Panc1 (cell line): Measurements from ENCODE around the gene OVOL3. TPM values are rescaled to one million over a fixed set of nuclear protein-coding genes. Genes with fewer than 3 reads are reported as not detected.

Experiments
- ATAC-seq: fragments of 200-7000 bp; cut with Tn5 transposase; 2 replicates; pipeline ENCODE4 v1.9.1; 2020; ENCODE audit warnings: mild to moderate bottlenecking, moderate library complexity
- BruUV-seq: library from RNA; stranded (reverse); fragments of 400-500 nt; replicated peaks from 2 replicates; lab custom pipeline; 2021; lab: Mats Ljungman, UMichigan
- CTCF ChIA-PET: fragments of 300-600 bp; sonication (Branson Sonifier 250); formaldehyde crosslinking; loops from one replicate; lab custom pipeline; 2022; ENCODE audit warnings: antibody characterized with exemption; lab: Charles Lee
- POLR2A ChIA-PET: fragments of 300-600 bp; sonication (Branson Sonifier 250); formaldehyde crosslinking; loops from one replicate; lab custom pipeline; 2022; ENCODE audit warnings: antibody characterized with exemption; lab: Charles Lee
- DNase-seq: peaks from one replicate; pipeline ENCODE4 v3.0.0-alpha.2; 2010; ENCODE audit warnings: low read depth, low spot score
- H3K27ac ChIP-seq: 2 replicates; pipeline ENCODE4 v1.5.1; 2011; ENCODE audit warnings: mild to moderate bottlenecking, low read length, inconsistent platforms
- H3K27me3 ChIP-seq: fragments of 200-500 bp; sonication (Bioruptor generic); 2 replicates; pipeline ENCODE4 v1.6.0; 2014; ENCODE audit warnings: low read length, inconsistent platforms; ENCODE audit not compliant: control insufficient read depth, insufficient read depth
- H3K36me3 ChIP-seq: fragments of 200-500 bp; sonication (Bioruptor generic); 2 replicates; pipeline ENCODE4 v1.5.1; 2014; ENCODE audit warnings: inconsistent platforms, mild to moderate bottlenecking, low read length, moderate library complexity; ENCODE audit not compliant: control insufficient read depth, insufficient read depth
- H3K4me1 ChIP-seq: 2 replicates; pipeline ENCODE4 v1.5.1; 2011; ENCODE audit warnings: inconsistent platforms, mild to moderate bottlenecking, low read length, moderate library complexity; ENCODE audit not compliant: control insufficient read depth, insufficient read depth
- H3K4me3 ChIP-seq, 2 experiments: 2 replicates each; pipeline ENCODE4 v1.5.1; 2011 to 2012; ENCODE audit warnings: low read depth in 2 of 2, low read length in 2 of 2, mild to moderate bottlenecking in 2 of 2, inconsistent platforms in 1 of 2, moderate library complexity in 1 of 2
- H3K9me3 ChIP-seq: fragments of 200-500 bp; sonication (Bioruptor generic); 2 replicates; pipeline ENCODE4 v1.5.1; 2014; ENCODE audit warnings: low read depth, mild to moderate bottlenecking, inconsistent platforms, low read length, moderate library complexity; ENCODE audit not compliant: control insufficient read depth, insufficient read depth
- POLR2AphosphoS5 ChIP-seq: IDR thresholded peaks from 2 replicates; pipeline ENCODE4 v1.6.1; 2012; ENCODE audit warnings: mild to moderate bottlenecking, low read depth, low read length, moderate library complexity
- REST ChIP-seq, 2 experiments: IDR thresholded peaks; 2 replicates each; pipeline ENCODE4 v1.6.1; 2011 to 2012; ENCODE audit warnings: low read depth in 2 of 2, control low read depth in 1 of 2, low read length in 1 of 2, mild to moderate bottlenecking in 1 of 2, moderate library complexity in 1 of 2; ENCODE audit not compliant: insufficient read depth in 1 of 2
- SIN3A ChIP-seq: IDR thresholded peaks from 2 replicates; pipeline ENCODE4 v1.6.1; 2012; ENCODE audit warnings: low read depth, mild to moderate bottlenecking, low read length, moderate library complexity, borderline replicate concordance; ENCODE audit not compliant: insufficient read depth
- TCF7L2 ChIP-seq: IDR thresholded peaks from 2 replicates; pipeline ENCODE4 v1.6.1; 2011; ENCODE audit warnings: mild to moderate bottlenecking, low read depth, low read length, inconsistent platforms
- in situ Hi-C: cut with HindIII; loops from 2 replicates; pipeline ENCODE4 v1.10.0; 2016; ENCODE audit warnings: low sequenced_read_pairs, low pct_unique_long_range_greater_than_20kb
- intact Hi-C: fragments of 100-400 bp; cut with micrococcal nuclease; formaldehyde crosslinking; loops from one replicate; pipeline ENCODE4 v1.10.0; 2022; ENCODE audit not compliant: unreplicated experiment
- total RNA-seq: library from RNA; stranded (reverse); gene quantifications from one replicate; pipeline ENCODE4 v1.2.1, GENCODE V29; 2021; ENCODE audit not compliant: unreplicated experiment
- TF ChIP-seq, protein P1 (sequence below): fragments of 450-650 bp; IDR thresholded peaks from 2 replicates; pipeline ENCODE4 v1.5.1; 2017; ENCODE audit warnings: mild to moderate bottlenecking

Gene OVOL3
- total RNA-seq, 1 experiment from 2014 or later: 0.44 TPM

- Histone ChIP-seq H3K4me1 (no peaks in the 10 kb centered on the region), H3K4me3 (no peak overlapping the region), H3K36me3 (0 out of 2 replicates have a peak, but pooled peaks cover 2% of the 10 kb centered on the region), H3K27ac (no peak overlapping the region), H3K9me3 (no peaks in the 10 kb centered on the region), H3K27me3 (no peaks in the 10 kb centered on the region)
- no TSS peak for BruUV-seq
- TF ChIP-seq POLR2AphosphoS5 (0 out of 2 replicates have a peak, but pooled peaks have one; percentile 23), TCF7L2 (no peak)
- ChIA-PET CTCF (no interaction called here), POLR2A (no interaction called here)
- DNase-seq (no peak), ATAC-seq (no peak)
- intact Hi-C loops (no loop called here), in situ Hi-C loops (no loop called here)
Measured at GRCh38 chr19:36106991-36107390, 4.0 kb upstream of the OVOL3 start.

GRCh38 chr19:36108684-36109083, 2.3 kb upstream of the OVOL3 start:
- intact Hi-C loops (no loop called here), in situ Hi-C loops (no loop called here)
- Histone ChIP-seq H3K27ac (no peak overlapping the region), H3K27me3 (no peaks in the 10 kb centered on the region), H3K4me3 (no peak overlapping the region), H3K9me3 (no peaks in the 10 kb centered on the region), H3K4me1 (peaks cover 4% of the 10 kb centered on the region), H3K36me3 (peaks cover 2% of the 10 kb centered on the region; the same call in 1 of the 2 replicates)
- no TSS peak for BruUV-seq
- DNase-seq: no peak
- TF ChIP-seq POLR2AphosphoS5 (peak; percentile 46; the same call in 1 of the 2 replicates), SIN3A (no peak)
- ChIA-PET CTCF (no interaction called here), POLR2A (no interaction called here)
- ATAC-seq: no peak

- ChIA-PET POLR2A (interaction anchor here (0.6 kb wide), 1 partner anchor 231 kb away, joined by 5 read pairs; no protein-coding TSS in a partner anchor), CTCF (interaction anchor here (0.5 to 0.6 kb wide), 2 partner anchors 248 to 459 kb away, joined by 7 to 13 read pairs; no protein-coding TSS in a partner anchor)
- Histone ChIP-seq H3K36me3 (no peaks in the 10 kb centered on the region; the same call in 1 of the 2 replicates), H3K27me3 (no peaks in the 10 kb centered on the region), H3K9me3 (no peaks in the 10 kb centered on the region), H3K4me3 (no peak overlapping the region), H3K27ac (no peak overlapping the region), H3K4me1 (peaks cover 7% of the 10 kb centered on the region)
- in situ Hi-C loops (no loop called here), intact Hi-C loops (no loop called here)
- no peak for ATAC-seq
- no peak for DNase-seq
- no peak for TF ChIP-seq REST (IDR thresholded peaks at IDR 0.05; ENCODE audit: insufficient read depth in 1 of 2, low read depth in 2 of 2, low read length in 1 of 2)
- no peak for TF ChIP-seq SIN3A
- TF ChIP-seq POLR2AphosphoS5: no peak
- TF ChIP-seq, protein P1, sequence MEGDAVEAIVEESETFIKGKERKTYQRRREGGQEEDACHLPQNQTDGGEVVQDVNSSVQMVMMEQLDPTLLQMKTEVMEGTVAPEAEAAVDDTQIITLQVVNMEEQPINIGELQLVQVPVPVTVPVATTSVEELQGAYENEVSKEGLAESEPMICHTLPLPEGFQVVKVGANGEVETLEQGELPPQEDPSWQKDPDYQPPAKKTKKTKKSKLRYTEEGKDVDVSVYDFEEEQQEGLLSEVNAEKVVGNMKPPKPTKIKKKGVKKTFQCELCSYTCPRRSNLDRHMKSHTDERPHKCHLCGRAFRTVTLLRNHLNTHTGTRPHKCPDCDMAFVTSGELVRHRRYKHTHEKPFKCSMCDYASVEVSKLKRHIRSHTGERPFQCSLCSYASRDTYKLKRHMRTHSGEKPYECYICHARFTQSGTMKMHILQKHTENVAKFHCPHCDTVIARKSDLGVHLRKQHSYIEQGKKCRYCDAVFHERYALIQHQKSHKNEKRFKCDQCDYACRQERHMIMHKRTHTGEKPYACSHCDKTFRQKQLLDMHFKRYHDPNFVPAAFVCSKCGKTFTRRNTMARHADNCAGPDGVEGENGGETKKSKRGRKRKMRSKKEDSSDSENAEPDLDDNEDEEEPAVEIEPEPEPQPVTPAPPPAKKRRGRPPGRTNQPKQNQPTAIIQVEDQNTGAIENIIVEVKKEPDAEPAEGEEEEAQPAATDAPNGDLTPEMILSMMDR: no peak
- no peak for TF ChIP-seq TCF7L2
- BruUV-seq: TSS peak; percentile 22
Measured at GRCh38 chr19:36111200-36111539, 227 bp downstream of the OVOL3 start.
